ENCODE results near the gene AMMECR1. TPM values are rescaled to one million over a fixed set of nuclear protein-coding genes. Genes with fewer than 3 reads are reported as not detected.

The AMMECR1 gene
- total RNA-seq, 1 donor from 2014 or later, result 1.7 TPM

GRCh38 chrX:110222497-110223257 is 95.2 kb downstream of the AMMECR1 start:
- intact Hi-C loops (cut with micrococcal nuclease), result no loop called here
- DNase-seq, result no peak
- no peak for ATAC-seq

- no peak for DNase-seq
- intact Hi-C loops (cut with micrococcal nuclease), result no loop called here
- no peak for ATAC-seq
Measured at GRCh38 chrX:110219920-110220319, 98.0 kb downstream of the AMMECR1 start.

GRCh38 chrX:110218591-110218990 is 99.3 kb downstream of the AMMECR1 start:
- DNase-seq (no peak), ATAC-seq (no peak)
- intact Hi-C loops (cut with micrococcal nuclease), result no loop called here

GRCh38 chrX:110216027-110216426 is 101.9 kb downstream of the AMMECR1 start:
- intact Hi-C loops (cut with micrococcal nuclease), result no loop called here
- no peak for DNase-seq
- no peak for ATAC-seq

- intact Hi-C loops (cut with micrococcal nuclease), result no loop called here
Measured at GRCh38 chrX:110215411-110215810, 102.5 kb downstream of the AMMECR1 start.

GRCh38 chrX:110214684-110215083 is 103.2 kb downstream of the AMMECR1 start:
- ATAC-seq, result no peak
- no peak for DNase-seq
- intact Hi-C loops (cut with micrococcal nuclease), result no loop called here

More at GRCh38 chrX:110215411-110215810, 102.5 kb downstream of the AMMECR1 start:
- no peak for DNase-seq
- no peak for ATAC-seq

GRCh38 chrX:110213183-110213582 is 104.7 kb downstream of the AMMECR1 start:
- intact Hi-C loops (cut with micrococcal nuclease), result no loop called here
- no peak for ATAC-seq

GRCh38 chrX:110212299-110212698 is 105.6 kb downstream of the AMMECR1 start:
- DNase-seq, result no peak
- ATAC-seq, result no peak
- intact Hi-C loops (cut with micrococcal nuclease), result no loop called here

More at GRCh38 chrX:110213183-110213582, 104.7 kb downstream of the AMMECR1 start:
- DNase-seq, result no peak

- ATAC-seq, result no peak
- intact Hi-C loops (cut with micrococcal nuclease), result no loop called here
- no peak for DNase-seq
Measured at GRCh38 chrX:110211340-110211739, 106.5 kb downstream of the AMMECR1 start.

GRCh38 chrX:110210417-110211139 is 107.3 kb downstream of the AMMECR1 start:
- intact Hi-C loops (cut with micrococcal nuclease), result no loop called here
- DNase-seq, result no peak
- ATAC-seq, result no peak

- intact Hi-C loops (cut with micrococcal nuclease), result no loop called here
- ATAC-seq (no peak), DNase-seq (no peak)
Measured at GRCh38 chrX:110208092-110208491, 109.8 kb downstream of the AMMECR1 start.

- DNase-seq (no peak), ATAC-seq (no peak)
- intact Hi-C loops (cut with micrococcal nuclease), result no loop called here
Measured at GRCh38 chrX:110204986-110205385, 112.9 kb downstream of the AMMECR1 start.

GRCh38 chrX:110201799-110202198 is 116.1 kb downstream of the AMMECR1 start:
- intact Hi-C loops (cut with micrococcal nuclease), result no loop called here
- DNase-seq, result no peak
- ATAC-seq, result no peak

GRCh38 chrX:110194977-110195376 is 122.9 kb downstream of the AMMECR1 start:
- ATAC-seq (no peak), DNase-seq (no peak)
- intact Hi-C loops (cut with micrococcal nuclease), result no loop called here

GRCh38 chrX:110192516-110192915 is 125.4 kb downstream of the AMMECR1 start:
- no peak for DNase-seq
- intact Hi-C loops (cut with micrococcal nuclease), result no loop called here
- ATAC-seq, result no peak

GRCh38 chrX:110188701-110189558 is 129.0 kb downstream of the AMMECR1 start:
- DNase-seq, result no peak
- intact Hi-C loops (cut with micrococcal nuclease), result no loop called here
- ATAC-seq, result no peak

GRCh38 chrX:110183314-110183713 is 134.6 kb downstream of the AMMECR1 start:
- intact Hi-C loops (cut with micrococcal nuclease), result no loop called here
- ATAC-seq, result no peak
- DNase-seq, result no peak

- ATAC-seq (no peak), DNase-seq (no peak)
- intact Hi-C loops (cut with micrococcal nuclease), result no loop called here
Measured at GRCh38 chrX:110182865-110183264, 135.0 kb downstream of the AMMECR1 start.

- no peak for ATAC-seq
- intact Hi-C loops (cut with micrococcal nuclease), result no loop called here
Measured at GRCh38 chrX:110182362-110182761, 135.5 kb downstream of the AMMECR1 start.

More at GRCh38 chrX:110182362-110182761, 135.5 kb downstream of the AMMECR1 start:
- no peak for DNase-seq

All from left ventricle myocardium superior (tissue), 1 donor.